HG02623 (cell line): ENCODE results near the gene NEGR1.

Experiments
- ATAC-seq: cut with Tn5 transposase; IDR thresholded peaks from one replicate; pipeline ENCODE4 v1.9.1; 2021; ENCODE audit warnings: moderate library complexity; ENCODE audit not compliant: unreplicated experiment

The NEGR1 gene

DNA sequence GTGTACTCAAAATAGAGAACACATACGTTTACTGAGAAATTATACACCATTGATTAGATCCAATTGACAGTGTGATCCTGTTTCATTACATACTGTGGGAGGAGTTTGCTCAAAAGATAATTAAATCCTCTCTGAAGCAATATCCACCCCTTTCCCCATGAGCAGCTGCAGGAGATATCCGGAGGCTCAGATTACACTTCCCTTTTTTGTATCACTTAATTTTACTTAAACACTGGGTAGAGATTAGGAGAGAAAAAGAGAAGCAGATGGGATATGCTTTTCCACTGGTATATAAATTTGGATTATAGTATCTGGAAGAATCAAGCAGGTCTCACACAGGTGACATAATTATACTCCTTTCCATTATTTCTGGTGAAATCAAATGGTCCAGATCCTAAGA lies 868.2 kb downstream of the NEGR1 start:
- ATAC-seq = no peak

- ATAC-seq = no peak
These were observed 868.7 kb downstream of the NEGR1 start for GRCh38 chr1:71413441-71414175.

- no peak for ATAC-seq
These were observed 882.3 kb downstream of the NEGR1 start for GRCh38 chr1:71400050-71400449.

DNA sequence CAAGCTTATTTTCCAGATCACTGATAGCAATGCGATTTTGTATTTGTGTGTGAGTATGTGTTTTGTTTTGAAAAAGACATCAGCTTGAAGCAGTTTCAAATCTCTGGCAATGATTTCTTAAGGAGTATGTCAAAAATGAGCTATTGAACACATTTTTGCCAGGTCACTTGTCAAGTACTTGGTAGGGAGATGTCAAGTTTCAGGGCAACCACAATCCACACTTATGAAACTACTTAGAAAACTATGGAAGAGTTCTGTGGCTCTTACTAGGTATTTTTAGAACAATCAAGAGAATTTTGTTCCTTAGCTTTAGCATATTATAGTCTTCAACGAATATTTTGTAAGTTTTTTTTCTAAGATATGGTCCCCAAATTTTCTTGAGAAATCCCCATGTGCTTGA lies 882.7 kb downstream of the NEGR1 start:
- no peak for ATAC-seq

GRCh38 chr1:71393301-71393700 lies 889.0 kb downstream of the NEGR1 start:
- ATAC-seq = no peak

- ATAC-seq = no peak
These were observed 891.8 kb downstream of the NEGR1 start for GRCh38 chr1:71390518-71390917.

GRCh38 chr1:71377886-71378285 lies 904.5 kb downstream of the NEGR1 start:
- no peak for ATAC-seq

DNA sequence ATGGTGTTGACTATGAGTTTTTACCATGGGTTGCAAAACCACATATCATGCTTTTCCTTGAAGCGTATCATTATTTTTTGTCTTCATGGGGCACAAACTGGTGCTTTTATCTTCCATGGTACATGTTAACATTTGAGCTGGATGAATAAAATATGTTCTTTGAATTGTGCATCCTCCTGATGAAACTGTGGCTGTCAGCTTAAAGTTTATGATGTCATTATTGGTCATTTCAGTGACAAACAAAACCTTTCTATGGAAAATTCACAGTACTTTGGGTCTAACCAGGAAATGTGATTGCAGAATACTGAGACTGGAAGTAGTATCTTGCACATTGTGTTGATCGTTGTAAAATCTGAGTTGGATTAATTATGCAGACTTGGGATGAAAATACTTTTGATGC lies 909.8 kb downstream of the NEGR1 start:
- ATAC-seq = no peak

- ATAC-seq = no peak
These were observed 910.8 kb downstream of the NEGR1 start for GRCh38 chr1:71371581-71371980.

- ATAC-seq = no peak
These were observed 918.1 kb downstream of the NEGR1 start for GRCh38 chr1:71364236-71364635.

DNA sequence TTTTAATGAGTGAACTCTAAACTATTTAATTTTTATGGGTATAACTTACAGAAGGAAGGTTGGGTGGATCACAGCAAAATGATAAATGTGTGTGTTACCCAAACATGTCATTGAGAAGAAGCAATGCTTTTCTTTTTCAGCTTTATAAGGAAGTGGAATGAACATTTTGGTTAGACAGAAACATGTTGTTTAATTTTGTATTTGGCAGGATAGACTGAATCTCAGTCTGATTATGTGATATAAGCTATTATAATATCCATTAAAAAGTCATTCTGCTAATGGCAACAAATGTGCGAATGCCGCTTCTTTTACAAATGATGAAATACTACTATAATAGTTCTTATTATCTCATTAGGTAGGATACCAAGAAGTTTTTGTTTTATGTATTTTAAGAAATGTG lies 919.6 kb downstream of the NEGR1 start:
- no peak for ATAC-seq

- no peak for ATAC-seq
These were observed 920.3 kb downstream of the NEGR1 start for GRCh38 chr1:71362076-71362475.

DNA sequence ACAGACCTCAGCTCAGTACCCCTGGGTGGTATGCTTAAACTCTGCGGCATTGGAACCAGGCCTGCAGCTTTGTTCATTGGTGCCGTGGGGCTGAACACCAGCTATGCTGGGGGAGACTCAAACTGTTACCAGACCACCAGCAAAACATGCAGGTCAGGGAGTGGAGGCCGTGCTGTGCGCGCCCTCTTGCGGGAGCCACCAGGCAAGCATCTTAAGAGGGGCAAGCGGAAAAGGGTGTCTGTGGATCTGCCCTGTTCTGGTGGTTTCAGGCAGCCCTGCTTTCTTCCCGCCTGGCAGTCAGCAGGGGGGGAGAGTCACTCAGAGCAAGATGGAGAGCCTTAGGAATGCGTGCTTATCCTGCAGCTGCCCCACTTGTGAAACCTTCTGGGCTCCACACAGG lies 924.6 kb downstream of the NEGR1 start:
- ATAC-seq = no peak

DNA sequence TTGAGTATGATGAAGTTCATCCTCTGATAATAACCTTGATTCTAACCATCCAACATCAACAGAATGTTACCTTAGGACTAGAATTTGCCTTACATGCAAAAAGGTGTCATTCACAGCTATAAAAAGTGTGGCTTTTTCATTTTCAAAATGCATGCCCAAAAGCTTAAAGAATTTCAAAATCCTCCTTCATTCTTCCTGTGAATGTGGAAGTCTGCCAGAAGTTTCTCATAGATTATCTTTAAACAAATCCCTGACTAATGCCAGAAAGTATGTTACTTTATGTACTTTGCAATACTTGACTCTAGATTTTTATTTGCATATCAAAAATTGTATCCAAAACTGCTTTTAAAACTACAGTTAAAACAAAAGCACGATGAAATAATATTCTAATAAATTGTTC lies 930.9 kb downstream of the NEGR1 start:
- no peak for ATAC-seq

- ATAC-seq = no peak
These were observed 931.5 kb downstream of the NEGR1 start for GRCh38 chr1:71350805-71351204.

DNA sequence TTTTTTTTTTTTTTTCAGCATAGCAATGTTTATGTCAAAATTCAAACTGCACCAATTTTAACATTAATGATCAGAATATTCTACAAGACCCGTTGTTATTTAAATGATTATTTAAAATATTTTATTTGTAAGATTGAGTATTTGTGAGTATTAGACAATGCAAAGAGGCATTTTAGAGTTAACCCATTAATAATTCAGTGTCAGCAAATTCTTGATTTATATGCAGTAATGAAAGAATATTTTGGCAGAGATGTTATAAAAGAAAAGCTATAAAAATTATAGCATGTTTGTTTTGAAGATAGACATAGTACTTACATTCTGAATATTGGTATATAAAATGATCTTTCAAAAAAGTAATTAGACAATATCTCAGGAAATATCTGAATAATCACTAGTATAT lies 932.0 kb downstream of the NEGR1 start:
- no peak for ATAC-seq
